Raji (cell line): ENCODE data around the gene MANEAL.
A peak's percentile ranks its signal among the peaks of the same experiment; 100 is the strongest.

ENCODE experiments used
- POLR2A ChIP-seq: IDR thresholded peaks from 2 replicates; pipeline ENCODE4 v1.6.1; 2011; ENCODE audit warnings: low read depth, low read length, control low read depth; ENCODE audit not compliant: insufficient read depth

MANEAL gene, protein sequence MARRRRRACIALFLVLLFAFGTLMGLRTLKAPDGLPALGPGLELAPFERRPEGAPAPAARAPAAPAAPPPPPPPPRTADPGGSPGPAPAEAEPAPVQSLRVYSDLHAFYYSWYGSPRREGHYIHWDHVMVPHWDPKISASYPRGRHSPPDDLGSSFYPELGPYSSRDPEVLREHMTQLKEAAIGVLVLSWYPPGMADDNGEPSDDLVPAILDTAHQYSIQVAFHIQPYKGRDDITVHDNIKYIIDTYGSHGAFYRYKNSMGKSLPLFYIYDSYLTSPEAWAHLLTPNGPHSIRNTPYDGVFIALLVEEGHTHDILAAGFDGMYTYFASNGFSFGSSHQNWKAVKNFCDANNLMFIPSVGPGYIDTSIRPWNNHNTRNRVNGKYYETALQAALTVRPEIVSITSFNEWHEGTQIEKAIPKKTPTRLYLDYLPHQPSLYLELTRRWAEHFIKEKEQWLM

GRCh38 chr1:37793773-37794371, at the start of gene MANEAL:
MANEAL (plus strand) TSS chr1:37793847; CDS start chr1:37794183, 336 bp downstream.
- TF ChIP-seq POLR2A = peak; percentile 74

DNA sequence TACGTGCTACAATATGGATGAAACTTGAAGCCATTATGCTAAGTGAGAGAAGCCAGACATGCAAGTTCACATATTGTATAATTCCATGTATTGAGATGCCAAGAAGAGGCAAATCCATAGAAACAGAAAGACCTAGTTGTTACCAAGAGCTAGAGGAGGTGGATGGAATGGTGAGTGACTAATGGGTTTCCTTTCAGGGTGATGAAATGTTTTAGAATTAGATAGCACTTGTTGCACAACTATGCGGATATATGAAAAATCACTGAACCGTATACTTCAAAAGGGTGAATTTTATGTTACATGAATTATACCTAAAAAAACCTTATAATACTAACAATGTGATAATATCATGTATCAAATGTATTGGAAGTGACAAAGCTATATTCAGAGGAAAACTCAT, 46.8 kb upstream of the MANEAL start:
- no peak for TF ChIP-seq POLR2A

DNA sequence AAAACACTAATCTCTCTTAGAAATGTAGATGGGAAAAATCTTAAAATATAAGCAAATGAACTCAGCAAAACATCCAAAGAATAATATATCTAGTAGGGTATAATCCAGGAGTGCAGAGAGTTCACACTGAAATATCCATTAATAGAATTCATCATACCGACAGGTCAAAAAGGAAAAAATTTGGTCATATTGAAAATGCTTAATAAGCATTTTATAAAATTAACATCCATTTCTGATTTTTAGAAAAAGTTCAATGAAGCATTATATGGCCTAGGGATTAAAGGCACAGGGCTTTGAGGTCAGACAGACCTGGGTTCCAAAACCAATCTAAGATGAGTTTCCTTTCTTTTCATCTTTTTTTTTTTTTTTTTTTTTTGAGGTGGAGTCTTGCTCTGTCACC, 45.1 kb upstream of the MANEAL start:
- no peak for TF ChIP-seq POLR2A

DNA sequence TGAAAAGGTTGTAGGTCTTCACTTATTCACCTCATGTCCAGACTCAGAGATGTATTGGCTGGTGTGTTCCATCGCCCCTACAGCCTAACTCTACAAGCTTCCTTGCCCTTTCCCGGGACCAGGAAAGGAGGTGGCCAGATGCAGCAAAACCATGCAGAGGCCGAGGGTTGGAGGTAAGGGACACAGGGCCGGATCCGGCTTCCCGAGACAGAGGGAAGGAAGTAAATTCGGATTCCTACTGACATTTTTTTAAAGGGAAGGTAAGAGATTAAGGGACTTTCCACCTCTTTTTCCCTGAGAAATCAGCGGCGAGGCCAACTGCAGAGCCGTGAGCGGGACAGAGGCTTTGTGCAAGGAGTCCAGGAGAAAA, 41.4 kb upstream of the MANEAL start:
- no peak for TF ChIP-seq POLR2A

- TF ChIP-seq POLR2A = no peak
Measured at GRCh38 chr1:37752583-37753471, 40.8 kb upstream of the MANEAL start.

- TF ChIP-seq POLR2A = no peak
Measured at GRCh38 chr1:37753473-37754321, 40.0 kb upstream of the MANEAL start.

- no peak for TF ChIP-seq POLR2A
Measured at GRCh38 chr1:37755290-37755689, 38.4 kb upstream of the MANEAL start.

- no peak for TF ChIP-seq POLR2A
Measured at GRCh38 chr1:37755951-37756560, 37.6 kb upstream of the MANEAL start.

DNA sequence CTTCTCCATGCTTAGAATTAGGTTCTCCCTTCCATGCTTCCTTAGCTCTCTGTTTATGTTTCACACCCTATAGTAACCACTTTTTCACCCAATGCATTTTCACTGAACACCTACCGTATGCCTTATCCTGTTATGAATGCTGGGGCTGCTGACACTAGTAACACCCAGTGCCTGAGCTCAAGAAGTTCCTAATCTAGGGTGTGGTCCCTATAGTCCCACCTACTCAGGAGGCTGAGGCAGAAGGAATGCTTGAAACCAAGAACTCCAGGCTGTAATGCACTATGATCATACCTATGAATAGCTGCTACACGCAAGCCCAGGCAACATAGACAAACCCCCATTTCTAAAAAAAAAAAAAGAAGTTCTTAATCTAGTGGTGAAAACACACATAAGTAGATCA, 34.2 kb upstream of the MANEAL start:
- no peak for TF ChIP-seq POLR2A

DNA sequence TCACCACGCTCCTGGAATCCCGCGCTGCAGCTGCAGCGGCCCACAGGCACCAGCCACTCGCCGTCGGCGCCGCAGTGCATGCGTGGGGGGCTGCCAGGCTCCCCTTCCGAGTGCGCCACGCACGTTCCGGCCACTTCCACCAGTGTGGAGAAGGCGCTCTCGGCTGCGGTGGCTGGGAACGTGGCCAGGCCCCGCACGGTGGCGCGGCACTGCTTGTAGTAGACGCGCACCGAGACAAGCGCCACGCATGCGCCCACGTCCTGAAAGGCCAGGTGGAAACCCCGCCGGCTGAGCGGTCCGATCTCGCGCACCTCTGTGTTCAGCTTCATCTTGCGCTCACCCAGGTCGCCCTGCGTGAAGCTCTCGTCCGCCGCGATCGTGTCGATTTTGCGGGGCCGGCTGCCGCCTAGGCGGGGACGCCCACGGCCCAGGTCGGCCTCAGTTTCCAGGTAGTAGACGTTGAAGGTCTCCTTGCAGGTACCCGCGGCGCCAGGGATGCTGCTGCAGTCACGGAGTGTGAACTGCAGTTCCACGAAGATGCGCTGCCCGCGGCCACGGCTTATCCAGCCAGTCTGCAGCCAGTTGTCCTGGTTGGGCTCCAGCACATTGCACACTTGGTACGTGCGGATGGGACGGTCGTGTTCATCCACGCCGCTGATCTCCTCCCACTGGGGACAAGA, 32.1 kb upstream of the MANEAL start:
- TF ChIP-seq POLR2A = no peak

DNA sequence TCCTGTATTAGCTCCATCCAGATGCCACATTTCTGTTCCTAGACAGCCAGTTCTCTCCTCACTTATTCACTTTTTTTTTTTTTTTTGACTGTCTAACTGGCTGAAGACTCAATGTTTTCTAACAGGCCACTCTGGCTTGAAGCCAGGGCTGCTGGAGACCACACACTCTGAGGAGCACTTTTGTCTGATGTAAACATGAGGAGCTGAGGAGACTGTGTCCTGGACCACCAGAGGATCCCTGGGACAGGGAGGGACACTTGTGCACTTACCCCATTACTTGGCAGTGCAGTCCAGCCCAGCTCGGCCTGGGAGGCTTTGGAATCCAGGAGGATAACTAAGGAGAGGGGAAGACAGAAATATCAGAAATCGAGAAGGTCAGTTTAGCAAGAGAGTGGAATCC, 31.1 kb upstream of the MANEAL start:
- TF ChIP-seq POLR2A = no peak

- no peak for TF ChIP-seq POLR2A
Measured at GRCh38 chr1:37763791-37764413, 29.7 kb upstream of the MANEAL start.

DNA sequence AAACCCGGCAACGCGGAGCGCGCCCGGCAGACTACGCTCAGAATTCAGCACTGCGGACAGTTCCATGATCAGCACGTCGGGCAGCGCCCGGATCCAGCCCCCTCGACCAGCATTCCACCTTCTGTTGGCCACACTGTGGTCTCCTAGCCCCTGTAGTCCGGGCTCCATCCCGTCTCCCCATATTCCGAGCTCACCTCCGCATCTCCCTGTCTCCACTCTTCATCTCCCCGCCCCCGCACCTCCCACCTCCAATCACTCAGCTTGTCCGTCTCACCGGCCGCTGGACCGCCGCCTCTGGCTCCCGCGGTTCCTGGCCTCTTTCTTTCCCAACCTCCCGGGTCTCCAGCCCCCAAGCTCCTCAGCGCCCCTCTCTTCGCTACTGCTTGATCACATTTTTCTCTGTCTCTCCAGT, 29.2 kb upstream of the MANEAL start:
- no peak for TF ChIP-seq POLR2A
